Muscle layer of duodenum (tissue), 2 donors: ENCODE measurements around the gene CPNE7.

Experiments
- H3K27ac ChIP-seq: one replicate; pipeline ENCODE4 v1.7.0; 2013; ENCODE audit warnings: mild to moderate bottlenecking, low read length
- H3K27me3 ChIP-seq: one replicate; pipeline ENCODE4 v1.7.0; 2013; ENCODE audit warnings: low read depth, mild to moderate bottlenecking, control low read depth, low read length
- H3K36me3 ChIP-seq, 2 donors: one replicate each; pipeline ENCODE4 v1.7.0; 2013; ENCODE audit warnings: low read length in 2 of 2, control low read depth in 1 of 2, mild to moderate bottlenecking in 1 of 2; ENCODE audit not compliant: insufficient read depth in 2 of 2, control insufficient read depth in 1 of 2
- H3K4me1 ChIP-seq, 2 donors: one replicate each; pipeline ENCODE4 v1.7.0; 2013; ENCODE audit warnings: low read length in 2 of 2, mild to moderate bottlenecking in 2 of 2, control low read depth in 1 of 2, moderate library complexity in 1 of 2; ENCODE audit not compliant: insufficient read depth in 2 of 2, control insufficient read depth in 1 of 2
- H3K4me3 ChIP-seq, 2 donors: one replicate each; pipeline ENCODE4 v1.7.0; 2013; ENCODE audit warnings: low read length in 2 of 2, low read depth in 1 of 2, mild to moderate bottlenecking in 1 of 2
- H3K9me3 ChIP-seq, 2 donors: one replicate each; pipeline ENCODE4 v1.7.0; 2013; ENCODE audit warnings: low read length in 2 of 2, control low read depth in 1 of 2, mild to moderate bottlenecking in 1 of 2; ENCODE audit not compliant: control insufficient read depth in 1 of 2
- donor health status: healthy.

CPNE7 gene

GRCh38 chr16:89561884-89562599 is 13.5 kb upstream of the CPNE7 start:
- Histone ChIP-seq H3K9me3 (no peaks in the 10 kb centered on the region), H3K36me3 (peaks cover 36 to 42% of the 10 kb centered on the region in 2 donors), H3K27ac (no peak overlapping the region), H3K4me3 (peak overlapping the region; percentile 79 to 92), H3K4me1 (peaks cover 14 to 47% of the 10 kb centered on the region in 2 donors), H3K27me3 (no peaks in the 10 kb centered on the region)

- H3K4me3 ChIP-seq, result no peak overlapping the region
- no peak overlapping the region for H3K27ac ChIP-seq
- peaks cover 36 to 37% of the 10 kb centered on the region in 2 donors for H3K36me3 ChIP-seq
- H3K27me3 ChIP-seq, result no peaks in the 10 kb centered on the region
- no peaks in the 10 kb centered on the region for H3K9me3 ChIP-seq
- peaks cover 14 to 43% of the 10 kb centered on the region in 2 donors for H3K4me1 ChIP-seq
Measured at GRCh38 chr16:89562939-89563338, 12.6 kb upstream of the CPNE7 start.

- peaks cover 36 to 37% of the 10 kb centered on the region in 2 donors for H3K36me3 ChIP-seq
- H3K27ac ChIP-seq, result no peak overlapping the region
- H3K4me1 ChIP-seq, result peaks cover 14 to 41% of the 10 kb centered on the region in 2 donors
- no peaks in the 10 kb centered on the region for H3K9me3 ChIP-seq
- no peaks in the 10 kb centered on the region for H3K27me3 ChIP-seq
- H3K4me3 ChIP-seq, result no peak overlapping the region
Measured at GRCh38 chr16:89563639-89564392, 11.7 kb upstream of the CPNE7 start.

DNA sequence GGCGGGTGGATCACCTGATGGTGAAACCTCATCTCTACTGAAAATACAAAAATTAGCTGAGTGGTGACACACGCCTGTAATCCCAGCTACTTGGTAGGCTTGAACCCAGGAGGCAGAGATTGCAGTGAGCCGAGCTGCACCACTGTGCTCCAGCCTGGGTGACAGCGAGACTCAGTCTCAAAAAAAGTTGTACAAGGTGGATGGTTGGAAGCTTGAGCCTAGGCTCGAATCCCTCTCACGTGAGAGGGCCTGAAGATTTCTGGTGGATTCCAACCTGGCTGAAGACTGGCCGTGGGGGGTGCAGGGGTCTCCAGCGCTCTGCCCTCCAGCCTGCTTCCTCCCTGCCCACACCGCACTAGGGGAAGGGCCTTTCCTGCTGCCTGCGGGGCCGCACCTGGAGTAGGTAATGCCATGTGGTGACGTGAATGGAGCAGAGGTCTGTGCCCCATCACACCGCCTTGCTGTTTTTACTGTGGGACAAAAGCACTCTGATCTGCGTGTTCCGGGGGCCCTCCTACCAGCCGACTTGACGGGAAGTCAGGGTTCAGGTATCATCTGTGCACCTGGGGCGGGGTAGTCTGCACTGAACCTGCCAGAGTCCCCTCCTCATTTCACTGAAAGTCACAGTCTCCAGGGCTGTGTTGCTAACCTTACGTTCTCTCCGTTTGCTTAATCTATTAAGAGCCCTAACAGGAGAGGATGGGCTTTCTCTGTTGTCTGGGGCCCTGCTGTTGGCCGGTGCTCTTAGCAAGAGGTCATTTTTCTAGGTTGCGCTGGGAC is 10.9 kb upstream of the CPNE7 start:
- peaks cover under 1% of the 10 kb centered on the region for H3K27me3 ChIP-seq
- no peaks in the 10 kb centered on the region for H3K9me3 ChIP-seq
- H3K36me3 ChIP-seq, result peaks cover 36 to 37% of the 10 kb centered on the region in 2 donors
- H3K4me3 ChIP-seq, result no peak overlapping the region
- H3K27ac ChIP-seq, result no peak overlapping the region
- peaks cover 14 to 38% of the 10 kb centered on the region in 2 donors for H3K4me1 ChIP-seq

- Histone ChIP-seq H3K4me1 (peaks cover 14 to 37% of the 10 kb centered on the region in 2 donors), H3K36me3 (peaks cover 34 to 36% of the 10 kb centered on the region in 2 donors), H3K27ac (no peak overlapping the region), H3K4me3 (no peak overlapping the region), H3K27me3 (peaks cover 5% of the 10 kb centered on the region), H3K9me3 (no peaks in the 10 kb centered on the region)
Measured at GRCh38 chr16:89565256-89565505, 10.4 kb upstream of the CPNE7 start.

GRCh38 chr16:89565506-89566372 is 9.8 kb upstream of the CPNE7 start:
- peaks cover 7% of the 10 kb centered on the region for H3K27me3 ChIP-seq
- no peaks in the 10 kb centered on the region for H3K9me3 ChIP-seq
- peaks cover 14 to 37% of the 10 kb centered on the region in 2 donors for H3K4me1 ChIP-seq
- no peak overlapping the region for H3K27ac ChIP-seq
- H3K36me3 ChIP-seq, result peaks cover 33 to 36% of the 10 kb centered on the region in 2 donors
- H3K4me3 ChIP-seq, result peak overlapping the region in 1 of 2 donors; percentile 46

DNA sequence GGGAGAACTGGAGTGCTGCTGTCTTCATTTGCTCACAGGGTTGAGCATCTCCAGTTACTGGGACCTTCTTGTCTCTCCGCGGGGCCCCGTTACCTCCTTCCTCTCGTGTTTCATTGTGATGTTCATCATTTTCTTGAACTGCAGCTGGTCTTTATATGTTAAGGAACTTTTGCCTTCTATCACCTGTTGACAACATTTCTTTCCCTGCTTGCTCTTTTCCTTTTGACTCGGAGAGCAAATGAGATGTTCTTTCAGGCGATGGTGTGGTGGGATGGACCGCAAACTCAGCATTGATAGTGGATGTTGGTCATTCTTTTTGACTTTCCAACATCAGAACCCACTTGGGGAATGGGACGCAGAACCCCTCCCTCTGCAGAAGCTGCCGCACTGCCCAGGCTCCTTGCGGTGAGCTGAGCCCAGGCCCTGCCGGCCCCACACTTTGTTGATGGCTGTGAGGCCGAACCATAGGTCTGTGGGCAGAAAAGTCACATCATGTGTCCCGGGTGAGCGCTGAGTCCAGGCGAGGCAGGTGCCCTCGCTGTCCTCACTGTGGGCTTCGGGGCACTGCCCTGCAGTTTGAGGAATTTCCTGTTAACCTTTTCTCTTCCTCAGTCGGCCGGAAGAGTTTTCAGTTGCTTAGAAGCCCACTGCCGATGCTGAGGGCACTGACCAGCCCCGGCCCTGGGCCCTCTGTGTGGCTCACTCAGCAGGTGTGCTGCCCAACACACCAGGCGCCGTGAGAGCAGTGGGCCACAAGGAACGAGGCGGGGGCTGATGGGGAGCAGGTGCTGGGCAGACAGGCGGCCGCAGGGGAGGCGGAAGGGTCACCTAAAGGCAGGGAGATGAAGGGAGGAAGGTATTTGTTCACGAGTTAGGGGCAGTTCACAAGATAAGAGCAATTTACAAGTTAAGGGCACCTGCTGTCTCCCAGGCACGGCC is 7.6 kb upstream of the CPNE7 start:
- Histone ChIP-seq H3K36me3 (peaks cover 18 to 20% of the 10 kb centered on the region in 2 donors), H3K27ac (no peak overlapping the region), H3K4me3 (no peak overlapping the region), H3K9me3 (no peaks in the 10 kb centered on the region), H3K4me1 (peaks cover 8 to 26% of the 10 kb centered on the region in 2 donors), H3K27me3 (peaks cover 8% of the 10 kb centered on the region)

GRCh38 chr16:89569506-89570341 is 5.8 kb upstream of the CPNE7 start:
- peaks cover 17% of the 10 kb centered on the region for H3K27me3 ChIP-seq
- no peak overlapping the region for H3K27ac ChIP-seq
- no peaks in the 10 kb centered on the region for H3K9me3 ChIP-seq
- no peak overlapping the region for H3K4me3 ChIP-seq
- peaks cover under 1 to 2% of the 10 kb centered on the region in 2 donors for H3K36me3 ChIP-seq
- peaks cover 0 to 22% of the 10 kb centered on the region in 2 donors for H3K4me1 ChIP-seq

DNA sequence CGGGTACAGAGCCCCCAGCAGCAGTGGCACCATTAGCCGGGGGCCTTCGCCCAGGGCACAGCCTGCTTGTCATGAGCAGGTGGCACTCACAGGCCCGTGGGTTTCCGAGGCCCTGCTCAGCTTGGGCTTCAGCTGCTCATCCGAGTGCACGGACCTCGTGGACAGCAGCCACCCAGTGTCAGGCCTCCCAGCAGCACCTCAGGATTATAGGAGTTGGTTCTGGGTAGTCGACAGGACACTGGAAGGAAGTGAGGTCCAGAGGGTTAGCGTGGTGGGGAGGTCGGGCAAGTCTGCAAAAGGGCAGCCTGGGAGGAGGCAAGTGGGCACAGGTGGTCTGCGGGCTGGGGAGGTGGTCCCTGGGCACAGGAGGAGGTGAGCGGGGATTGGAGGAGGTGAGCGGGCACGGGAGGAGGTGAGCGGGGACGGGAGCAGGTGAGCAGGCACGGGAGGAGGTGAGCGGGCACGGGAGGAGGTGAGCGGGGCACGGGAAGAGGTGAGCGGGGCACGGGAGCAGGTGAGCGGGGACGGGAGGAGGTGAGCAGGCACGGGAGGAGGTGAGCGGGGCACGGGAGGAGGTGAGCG is 5.1 kb upstream of the CPNE7 start:
- no peaks in the 10 kb centered on the region for H3K9me3 ChIP-seq
- H3K4me1 ChIP-seq, result peaks cover 0 to 22% of the 10 kb centered on the region in 2 donors
- no peaks in the 10 kb centered on the region for H3K36me3 ChIP-seq
- H3K27me3 ChIP-seq, result peaks cover 22% of the 10 kb centered on the region
- no peak overlapping the region for H3K4me3 ChIP-seq
- no peak overlapping the region for H3K27ac ChIP-seq
